Ureter (tissue), 1 donor: ENCODE measurements around the gene P2RX5. TPM values are rescaled to one million over a fixed set of nuclear protein-coding genes. Genes with fewer than 3 reads are reported as not detected.
A peak's percentile ranks its signal among the peaks of the same experiment; 100 is the strongest.

Experiments
- DNase-seq: peaks from one replicate; pipeline ENCODE4 v3.0.0-alpha.2; 2020; ENCODE audit warnings: low spot score
- total RNA-seq: library from RNA; stranded (reverse); gene quantifications from one replicate; pipeline ENCODE4 v1.2.4, GENCODE V29; 2023
- donor health status: DM: yes; HTN: yes; CAD: no.

P2RX5 gene
- total RNA-seq, 1 donor from 2014 or later = 3.0 TPM

- DNase-seq = no peak
Measured at GRCh38 chr17:3657588-3657869, 38.4 kb downstream of the P2RX5 start.

- no peak for DNase-seq
Measured at GRCh38 chr17:3656755-3657587, 39.0 kb downstream of the P2RX5 start.

DNA sequence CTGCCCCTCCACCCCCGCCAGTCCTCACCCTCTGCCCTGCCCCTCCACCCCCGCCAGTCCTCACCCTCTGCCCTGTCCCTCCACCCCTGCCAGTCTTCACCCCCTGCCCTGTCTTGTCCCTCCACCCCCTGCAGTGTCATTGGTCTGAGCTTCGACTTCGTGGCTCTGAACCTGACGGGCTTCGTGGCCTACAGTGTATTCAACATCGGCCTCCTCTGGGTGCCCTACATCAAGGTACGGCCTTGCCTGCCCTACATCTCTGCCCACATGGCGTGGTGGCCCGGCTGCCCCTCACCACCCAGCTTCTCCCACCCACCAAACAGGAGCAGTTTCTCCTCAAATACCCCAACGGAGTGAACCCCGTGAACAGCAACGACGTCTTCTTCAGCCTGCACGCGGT, 39.6 kb downstream of the P2RX5 start:
- no peak for DNase-seq

DNA sequence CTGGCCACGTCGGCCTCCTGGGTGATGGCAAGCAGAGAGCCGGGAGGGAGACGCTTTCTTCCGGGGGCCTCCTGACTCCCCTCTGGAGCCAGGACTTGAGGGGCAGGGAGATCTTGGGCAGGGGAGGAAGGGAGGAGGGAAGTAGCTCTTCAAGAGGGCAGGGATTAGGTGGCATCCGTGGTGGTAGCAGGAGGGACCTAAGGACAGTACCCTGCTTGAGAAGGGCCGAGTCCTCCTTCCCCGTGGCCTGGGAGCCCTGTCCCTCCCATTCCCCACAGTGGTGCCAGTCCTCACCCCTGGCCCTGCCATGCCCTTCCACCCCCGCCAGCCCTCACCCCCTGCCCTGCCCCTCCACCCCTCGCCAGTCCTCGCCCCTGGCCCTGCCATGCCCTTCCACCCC, 40.2 kb downstream of the P2RX5 start:
- no peak for DNase-seq

- DNase-seq = peak; percentile 75
Measured at GRCh38 chr17:3647769-3648555, 48.0 kb downstream of the P2RX5 start.

- no peak for DNase-seq
Measured at GRCh38 chr17:3647251-3647650, 48.7 kb downstream of the P2RX5 start.

DNA sequence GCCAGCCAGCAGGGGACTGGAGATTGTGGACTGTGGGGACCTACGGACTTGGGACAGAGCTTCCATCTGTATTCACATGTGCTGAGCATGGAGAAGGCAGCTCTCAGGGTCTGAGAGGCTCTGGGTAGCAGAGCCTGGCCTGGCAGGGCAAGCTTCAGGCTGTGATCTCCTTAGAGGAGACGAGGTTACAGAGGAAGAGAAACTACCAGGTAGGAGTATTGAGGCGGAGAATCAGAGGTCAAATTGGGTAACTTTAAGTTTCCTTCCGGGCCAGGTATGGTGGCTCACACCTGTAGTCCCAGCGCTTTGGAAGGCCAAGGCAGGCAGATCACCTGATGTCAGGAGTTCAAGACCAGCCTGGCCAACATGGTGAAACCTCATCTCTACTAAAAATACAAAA, 50.6 kb downstream of the P2RX5 start:
- DNase-seq = no peak

GRCh38 chr17:3643889-3644349, 52.0 kb downstream of the P2RX5 start:
- DNase-seq = no peak

GRCh38 chr17:3641717-3642486, 54.1 kb downstream of the P2RX5 start:
- no peak for DNase-seq

- no peak for DNase-seq
Measured at GRCh38 chr17:3641014-3641413, 54.9 kb downstream of the P2RX5 start.

- no peak for DNase-seq
Measured at GRCh38 chr17:3639981-3640596, 55.9 kb downstream of the P2RX5 start.

DNA sequence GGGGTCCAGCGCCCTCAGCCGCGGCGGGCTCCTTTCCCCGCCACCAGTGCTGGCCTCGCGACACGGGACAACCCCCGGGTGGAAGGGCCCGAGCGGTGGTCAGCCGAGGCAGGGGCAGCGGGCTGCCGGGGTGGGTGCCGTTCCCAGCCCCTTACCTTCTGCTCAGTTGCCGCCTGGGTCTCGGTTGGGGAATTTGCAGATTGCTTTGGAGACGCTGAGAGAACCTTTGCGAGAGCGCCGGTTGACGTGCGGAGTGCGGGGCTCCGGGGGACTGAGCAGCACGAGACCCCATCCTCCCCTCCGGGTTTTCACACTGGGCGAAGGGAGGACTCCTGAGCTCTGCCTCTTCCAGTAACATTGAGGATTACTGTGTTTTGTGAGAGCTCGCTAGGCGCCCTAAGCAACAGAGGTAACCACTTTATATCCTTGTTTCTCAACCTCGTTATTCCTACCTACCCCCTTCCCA, 59.0 kb downstream of the P2RX5 start:
- DNase-seq = no peak

- DNase-seq = peak; percentile 97
Measured at GRCh38 chr17:3636154-3636907, 59.6 kb downstream of the P2RX5 start, which contains the start of the genes CTNS and SHPK. Gene CTNS (plus strand): TSS chr17:3636760. CDS start chr17:3640207, 3,447 bp downstream. Gene SHPK (minus strand): TSS chr17:3636250. CDS start chr17:3636219, 31 bp downstream.

GRCh38 chr17:3635474-3636153, 60.3 kb downstream of the P2RX5 start:
- no peak for DNase-seq

GRCh38 chr17:3632287-3632686, 63.7 kb downstream of the P2RX5 start:
- DNase-seq = no peak

- no peak for DNase-seq
Measured at GRCh38 chr17:3630781-3631180, 65.2 kb downstream of the P2RX5 start.

DNA sequence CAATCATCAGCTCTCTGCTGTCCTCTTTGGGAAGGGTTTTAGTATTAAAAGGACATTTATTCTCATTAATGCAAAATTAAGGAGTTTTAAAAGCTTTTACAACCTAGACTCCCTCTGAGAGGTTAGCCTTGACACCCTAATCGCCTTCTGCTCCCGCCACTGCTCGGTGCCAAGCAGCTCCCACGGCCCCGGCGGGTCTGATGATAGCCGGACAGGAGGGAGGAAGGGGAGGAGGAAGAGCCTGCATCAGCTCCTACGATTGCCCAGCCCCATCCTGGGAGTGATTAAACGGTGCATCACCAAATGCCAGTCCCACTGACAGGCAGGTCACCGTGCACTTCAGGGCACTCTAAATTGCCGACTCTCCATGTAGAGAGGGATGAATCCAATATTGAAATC, 68.2 kb downstream of the P2RX5 start:
- DNase-seq = no peak

GRCh38 chr17:3626831-3627768, 68.9 kb downstream of the P2RX5 start:
- no peak for DNase-seq
